Spleen (tissue), 7 donors: ENCODE data around the gene WDR33.

ENCODE experiments used
- CTCF ChIP-seq, 11 experiments: fragments of 200-600 bp in 7 of 11; fragments of 450-650 bp in 4 of 11; sonication (generic) in 4 of 11; IDR thresholded peaks in 8 of 11; conservative IDR thresholded peaks in 3 of 11; 1 replicate in 7 of 11; 2 replicates in 4 of 11; pipeline versions ENCODE4 v1.4.0 to v1.8.0; 2016 to 2021; ENCODE audit warnings: antibody characterized with exemption in 11 of 11, inconsistent platforms in 4 of 11, mild to moderate bottlenecking in 1 of 11
- POLR2A ChIP-seq, 3 donors: fragments of 450-650 bp; IDR thresholded peaks; one replicate each; pipeline ENCODE4 v1.5.1; 2017; ENCODE audit warnings: antibody characterized with exemption in 3 of 3, mild to moderate bottlenecking in 1 of 3
- donor health status: DM: no; HTN: no; CAD: no; lungs with moderate emphysema.
- donor health status: DM: no; HTN: no; CAD: no.
- donor health status: DM: no; HTN: no; CAD: no.

DNA sequence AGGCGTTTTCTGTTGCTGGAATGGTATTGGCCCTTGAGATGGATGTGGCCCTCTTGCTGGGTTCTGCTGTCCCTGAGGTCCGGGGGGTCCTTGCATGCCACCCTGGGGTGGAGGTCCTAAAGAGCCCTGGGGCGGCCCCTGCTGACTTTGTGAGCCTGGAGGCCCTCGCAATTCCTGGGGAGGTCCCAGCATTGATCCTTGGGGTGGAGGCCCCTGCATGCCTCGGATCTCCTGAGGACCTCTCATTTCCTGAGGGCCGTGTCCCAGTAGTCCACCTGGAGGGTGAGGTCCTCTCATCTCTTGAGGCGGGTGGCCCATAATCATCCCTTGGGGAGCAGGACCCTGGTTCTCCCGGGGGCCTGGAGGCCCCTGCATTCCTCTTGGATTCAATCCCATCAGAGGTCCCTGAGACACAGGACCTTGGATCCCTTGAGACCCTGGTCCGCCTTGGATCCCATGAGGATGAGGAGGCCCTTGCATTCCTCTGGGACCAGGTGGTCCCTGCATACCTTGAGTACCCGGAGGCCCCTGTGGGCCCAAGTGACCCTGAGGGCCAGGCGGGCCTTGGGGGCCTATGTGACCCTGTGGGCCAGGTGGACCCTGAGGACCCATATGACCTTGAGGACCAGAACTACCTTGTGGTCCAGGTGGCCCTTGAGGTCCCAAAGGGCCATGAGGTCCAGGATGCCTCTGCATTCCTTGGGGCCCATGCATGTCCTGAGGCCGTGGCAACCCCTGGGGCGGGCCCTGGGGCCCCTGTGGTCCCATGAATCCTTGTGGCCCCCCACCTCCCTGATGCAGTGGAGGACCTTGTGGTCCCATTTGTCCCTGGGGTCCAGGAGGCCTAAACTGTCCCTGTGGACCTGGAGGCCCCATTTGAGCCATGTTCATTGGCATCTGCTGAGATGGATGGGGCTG, 91.4 kb downstream of the WDR33 start:
- TF ChIP-seq CTCF (IDR thresholded peaks at IDR 0.05 in 8 of 11, conservative IDR thresholded peaks at IDR 0.05 in 3 of 11) (no peak), POLR2A (IDR thresholded peaks at IDR 0.05) (no peak)
